Endothelial cell of umbilical vein (primary cell): Measurements from ENCODE around the gene DCHS2. TPM values are rescaled to one million over a fixed set of nuclear protein-coding genes. Genes with fewer than 3 reads are reported as not detected.

ENCODE experiments used
- BruUV-seq: library from RNA; stranded (reverse); fragments of 400-500 nt; replicated peaks from 2 replicates; lab custom pipeline; 2021; lab: Mats Ljungman, UMichigan
- CTCF ChIA-PET: fragments of 300-600, 350-600 bp; sonication (Branson Sonifier 250); formaldehyde crosslinking; loops from one replicate; lab custom pipeline; 2021; ENCODE audit warnings: antibody characterized with exemption, inconsistent platforms; lab: Charles Lee
- POLR2A ChIA-PET: fragments of 300-600, 350-600 bp; sonication (Branson Sonifier 250); formaldehyde crosslinking; loops from one replicate; lab custom pipeline; 2021; ENCODE audit warnings: antibody characterized with exemption, inconsistent platforms; lab: Charles Lee
- DNase-seq: peaks from one replicate; pipeline ENCODE4 v3.0.0-alpha.2; 2011; ENCODE audit warnings: low read depth, low spot score
- FAIRE-seq: peaks from 2 replicates; lab custom pipeline; 2011; peaks lifted over from hg19 to GRCh38; lab: Jason Lieb, UNC
- H2AFZ ChIP-seq: 2 replicates; pipeline ENCODE4 v1.6.0; 2012; ENCODE audit warnings: low read depth, low read length, control low read depth, inconsistent platforms
- H3K27ac ChIP-seq: 2 replicates; pipeline ENCODE4 v1.5.1; 2011; ENCODE audit warnings: low read depth, mild to moderate bottlenecking, control low read depth, low read length, moderate library complexity; ENCODE audit not compliant: insufficient read depth
- H3K27me3 ChIP-seq, 2 experiments: 2 replicates each; pipeline versions ENCODE4 v1.6.0 to v1.6.1; 2011; ENCODE audit warnings: low read length in 2 of 2, mixed read lengths in 1 of 2; ENCODE audit not compliant: control insufficient read depth in 2 of 2, insufficient read depth in 2 of 2
- H3K36me3 ChIP-seq, 2 experiments: 2 replicates in 1 of 2; 3 replicates in 1 of 2; pipeline ENCODE4 v1.5.1; 2011; ENCODE audit warnings: low read length in 2 of 2, mild to moderate bottlenecking in 1 of 2, moderate library complexity in 1 of 2; ENCODE audit not compliant: control insufficient read depth in 2 of 2, insufficient read depth in 2 of 2; ENCODE audit errors: extremely low read depth in 1 of 2
- H3K4me1 ChIP-seq: 3 replicates; pipeline ENCODE4 v1.5.1; 2011; ENCODE audit warnings: mild to moderate bottlenecking, low read length; ENCODE audit not compliant: control insufficient read depth, insufficient read depth; ENCODE audit errors: extremely low read depth
- H3K4me2 ChIP-seq: 2 replicates; pipeline ENCODE4 v1.6.1; 2011; ENCODE audit warnings: low read length, control low read depth, mixed read lengths; ENCODE audit not compliant: insufficient read depth
- H3K4me3 ChIP-seq, 3 experiments: fragments of 200-600 bp in 1 of 3; sonication (generic), shearing (Covaris generic) in 1 of 3; replicated peaks in 1 of 3; 2 replicates each; pipeline ENCODE4 v1.5.1; 2011 to 2016; ENCODE audit warnings: control low read depth in 3 of 3, low read length in 3 of 3, mild to moderate bottlenecking in 2 of 3, inconsistent platforms in 1 of 3, low read depth in 1 of 3, moderate library complexity in 1 of 3; ENCODE audit not compliant: insufficient read depth in 1 of 3
- H3K79me2 ChIP-seq: 2 replicates; pipeline ENCODE4 v1.6.0; 2012; ENCODE audit warnings: low read length, inconsistent platforms; ENCODE audit not compliant: control insufficient read depth, insufficient read depth
- H3K9ac ChIP-seq: replicated peaks from 2 replicates; pipeline ENCODE3; 2011; ENCODE audit warnings: low read length, control low read depth; ENCODE audit not compliant: insufficient read depth; ENCODE audit errors: extremely low read depth
- H3K9me1 ChIP-seq: replicated peaks from 3 replicates; pipeline ENCODE4 v1.6.0; 2011; ENCODE audit warnings: mild to moderate bottlenecking, low read length; ENCODE audit not compliant: control insufficient read depth, insufficient read depth; ENCODE audit errors: extremely low read depth
- H3K9me3 ChIP-seq: replicated peaks from 2 replicates; pipeline ENCODE4 v1.5.1; 2012; ENCODE audit warnings: low read length, inconsistent platforms; ENCODE audit not compliant: control insufficient read depth, insufficient read depth
- H4K20me1 ChIP-seq: replicated peaks from 2 replicates; pipeline ENCODE3; 2011; ENCODE audit warnings: mild to moderate bottlenecking, low read length; ENCODE audit not compliant: control insufficient read depth, insufficient read depth; ENCODE audit errors: extremely low read depth
- EZH2 ChIP-seq: IDR thresholded peaks from 2 replicates; pipeline ENCODE4 v1.6.1; 2012; ENCODE audit warnings: borderline replicate concordance, low read depth, mild to moderate bottlenecking, moderate library complexity, low read length, inconsistent platforms; ENCODE audit not compliant: severe bottlenecking
- FOS ChIP-seq: IDR thresholded peaks from 2 replicates; pipeline ENCODE4 v1.6.1; 2011; ENCODE audit warnings: mild to moderate bottlenecking, low read length, moderate library complexity, borderline replicate concordance; ENCODE audit not compliant: insufficient read depth
- GATA2 ChIP-seq: IDR thresholded peaks from 2 replicates; pipeline ENCODE4 v1.7.0; 2011; ENCODE audit warnings: low read depth, mild to moderate bottlenecking, moderate library complexity, mixed read lengths, low read length; ENCODE audit not compliant: insufficient read length, insufficient read depth
- JUN ChIP-seq: IDR thresholded peaks from 2 replicates; pipeline ENCODE4 v1.6.1; 2011; ENCODE audit warnings: borderline replicate concordance, low read depth; ENCODE audit not compliant: insufficient read length, insufficient read depth
- MAX ChIP-seq: IDR thresholded peaks from 2 replicates; pipeline ENCODE4 v1.6.1; 2011; ENCODE audit not compliant: insufficient read depth, insufficient read length
- MYC ChIP-seq: IDR thresholded peaks from one replicate; pipeline ENCODE4 v1.6.1; 2011; ENCODE audit warnings: mild to moderate bottlenecking, low read depth, low read length
- POLR2A ChIP-seq: IDR thresholded peaks from 2 replicates; pipeline ENCODE4 v1.6.1; 2012; ENCODE audit warnings: low read depth, mild to moderate bottlenecking, control low read depth, low read length
- POLR2AphosphoS5 ChIP-seq: IDR thresholded peaks from 2 replicates; pipeline ENCODE4 v1.6.1; 2012; ENCODE audit warnings: low read depth, mild to moderate bottlenecking, control low read depth, low read length, moderate library complexity; ENCODE audit not compliant: insufficient read depth
- dilution Hi-C: fragments of 300-500 bp; cut with MboI; formaldehyde crosslinking; loops from one replicate; pipeline ENCODE4 v1.15.0; 2019; ENCODE audit warnings: low sequenced_read_pairs; ENCODE audit not compliant: extremely low pct_ligation_motif_present
- intact Hi-C: fragments of 100-400 bp; cut with micrococcal nuclease; formaldehyde crosslinking; loops from one replicate; pipeline ENCODE4 v1.10.0; 2022
- polyA plus RNA-seq, 4 experiments: library from polyadenylated mRNA; depleted of rRNA in 3 of 4; stranded (reverse) in 3 of 4; unstranded in 1 of 4; fragments of >200 nt; gene quantifications; 2 replicates each; pipeline versions ENCODE4 v1.2.1 to v1.2.3, GENCODE V29; 2011 to 2012; ENCODE audit warnings: missing spikeins in 1 of 4
- total RNA-seq: library from RNA; stranded (reverse); gene quantifications from 2 replicates; pipeline ENCODE4 v1.2.3, GENCODE V29; 2021
- TF ChIP-seq, protein P1 (sequence below), 2 donors: IDR thresholded peaks; 1 replicate in 1 of 2; 2 replicates in 1 of 2; pipeline ENCODE4 v1.5.1; 2011; ENCODE audit warnings: low read length in 2 of 2, mild to moderate bottlenecking in 2 of 2, moderate library complexity in 2 of 2, control low read depth in 1 of 2, inconsistent platforms in 1 of 2, low read depth in 1 of 2; ENCODE audit not compliant: insufficient read depth in 1 of 2; ENCODE audit errors: extremely low read depth in 1 of 2

Gene DCHS2
- total and polyA plus RNA-seq, 2 donors (not counting 3 experiments of a cell fraction or from before 2014, with no cell fraction given): not detected

GRCh38 chr4:154441982-154442381, 49.6 kb downstream of the DCHS2 start:
- dilution Hi-C loops (no loop called here), intact Hi-C loops (no loop called here)
- Histone ChIP-seq H3K4me2 (no peak overlapping the region), H3K4me3 (no peak overlapping the region), H3K36me3 (no peaks in the 10 kb centered on the region), H2AFZ (no peak overlapping the region), H3K27ac (no peak overlapping the region), H4K20me1 (no peaks in the 10 kb centered on the region), H3K9me3 (no peaks in the 10 kb centered on the region), H3K9me1 (no peaks in the 10 kb centered on the region), H3K79me2 (no peaks in the 10 kb centered on the region), H3K27me3 (no peaks in the 10 kb centered on the region), H3K9ac (no peak overlapping the region), H3K4me1 (no peaks in the 10 kb centered on the region)
- DNase-seq: no peak
- FAIRE-seq: no peak
- POLR2A ChIA-PET: no interaction called here
- BruUV-seq: no TSS peak
- CTCF ChIA-PET: no interaction called here
- TF ChIP-seq FOS (no peak), GATA2 (no peak), POLR2AphosphoS5 (no peak), EZH2 (no peak), MYC (no peak), JUN (no peak), MAX (no peak), POLR2A (no peak)
- TF ChIP-seq, protein P1, sequence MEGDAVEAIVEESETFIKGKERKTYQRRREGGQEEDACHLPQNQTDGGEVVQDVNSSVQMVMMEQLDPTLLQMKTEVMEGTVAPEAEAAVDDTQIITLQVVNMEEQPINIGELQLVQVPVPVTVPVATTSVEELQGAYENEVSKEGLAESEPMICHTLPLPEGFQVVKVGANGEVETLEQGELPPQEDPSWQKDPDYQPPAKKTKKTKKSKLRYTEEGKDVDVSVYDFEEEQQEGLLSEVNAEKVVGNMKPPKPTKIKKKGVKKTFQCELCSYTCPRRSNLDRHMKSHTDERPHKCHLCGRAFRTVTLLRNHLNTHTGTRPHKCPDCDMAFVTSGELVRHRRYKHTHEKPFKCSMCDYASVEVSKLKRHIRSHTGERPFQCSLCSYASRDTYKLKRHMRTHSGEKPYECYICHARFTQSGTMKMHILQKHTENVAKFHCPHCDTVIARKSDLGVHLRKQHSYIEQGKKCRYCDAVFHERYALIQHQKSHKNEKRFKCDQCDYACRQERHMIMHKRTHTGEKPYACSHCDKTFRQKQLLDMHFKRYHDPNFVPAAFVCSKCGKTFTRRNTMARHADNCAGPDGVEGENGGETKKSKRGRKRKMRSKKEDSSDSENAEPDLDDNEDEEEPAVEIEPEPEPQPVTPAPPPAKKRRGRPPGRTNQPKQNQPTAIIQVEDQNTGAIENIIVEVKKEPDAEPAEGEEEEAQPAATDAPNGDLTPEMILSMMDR (IDR thresholded peaks at IDR 0.05; ENCODE audit: extremely low read depth in 1 of 2, insufficient read depth in 1 of 2, low read depth in 1 of 2, low read length in 2 of 2): no peak
